Measurements from ENCODE around the gene HTR3B. TPM values are rescaled to one million over a fixed set of nuclear protein-coding genes. Genes with fewer than 3 reads are reported as not detected.
"Not testable (repeated sequence)": the region's sequence is repeated elsewhere in the genome, so short reads cannot be mapped to it uniquely, and the experiment has no call there.

HTR3B gene, protein sequence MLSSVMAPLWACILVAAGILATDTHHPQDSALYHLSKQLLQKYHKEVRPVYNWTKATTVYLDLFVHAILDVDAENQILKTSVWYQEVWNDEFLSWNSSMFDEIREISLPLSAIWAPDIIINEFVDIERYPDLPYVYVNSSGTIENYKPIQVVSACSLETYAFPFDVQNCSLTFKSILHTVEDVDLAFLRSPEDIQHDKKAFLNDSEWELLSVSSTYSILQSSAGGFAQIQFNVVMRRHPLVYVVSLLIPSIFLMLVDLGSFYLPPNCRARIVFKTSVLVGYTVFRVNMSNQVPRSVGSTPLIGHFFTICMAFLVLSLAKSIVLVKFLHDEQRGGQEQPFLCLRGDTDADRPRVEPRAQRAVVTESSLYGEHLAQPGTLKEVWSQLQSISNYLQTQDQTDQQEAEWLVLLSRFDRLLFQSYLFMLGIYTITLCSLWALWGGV
- under 1 TPM; 0.12 to 0.15 (median 0.14) TPM for polyA plus RNA-seq (ENCODE audit: insufficient read depth in 1 of 5, insufficient read length in 5 of 5, low replicate concordance in 1 of 5)
- long read RNA-seq, donor 1, result 0 reads
- long read RNA-seq, donor 2, result 0 reads
- long read RNA-seq, donor 3, result 0 reads
- long read RNA-seq, donor 4, result 0 reads
- long read RNA-seq, donor 5, result 0 reads
- long read RNA-seq, donor 6, result 0 reads
- long read RNA-seq, donor 7, result 0 reads
- long read RNA-seq, donor 8, result 0 reads

DNA sequence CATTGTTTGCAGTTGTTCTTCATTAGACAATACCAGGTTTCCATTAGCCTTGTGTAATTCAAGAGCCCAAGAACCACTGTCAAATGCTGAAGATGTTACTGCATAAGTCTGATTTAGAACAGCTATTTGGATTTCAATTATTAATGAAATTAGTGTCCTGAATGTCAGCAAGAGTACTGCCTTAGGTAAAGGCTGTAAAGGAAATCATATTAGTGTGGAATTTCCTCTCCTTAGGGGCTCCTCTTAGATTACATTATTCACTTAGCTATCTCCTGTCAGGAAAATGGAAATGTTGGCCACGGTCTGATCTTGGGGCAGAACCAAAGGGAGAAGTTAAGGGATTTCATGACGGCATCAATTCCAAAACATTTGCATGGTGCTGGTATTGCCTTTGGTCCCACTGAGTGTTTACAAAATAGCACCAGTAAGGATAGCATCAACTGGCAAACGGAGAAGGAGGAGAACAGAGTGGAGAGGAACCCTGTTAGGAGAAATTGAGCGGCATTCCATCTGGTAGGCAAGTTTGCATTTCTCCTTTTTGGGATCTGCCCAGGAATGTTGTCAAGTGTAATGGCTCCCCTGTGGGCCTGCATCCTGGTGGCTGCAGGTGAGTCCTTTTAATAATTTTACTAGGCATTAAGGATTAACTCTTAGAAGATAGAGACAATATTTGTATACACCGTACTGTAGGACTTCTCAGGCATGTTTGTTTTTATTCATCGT, at the start of gene HTR3B:
TSS of gene HTR3B (plus strand) at position 418 of the 723 bp plus-strand sequence. CDS start at position 556, 138 bp downstream.
- DNase-seq, result no peak

DNA sequence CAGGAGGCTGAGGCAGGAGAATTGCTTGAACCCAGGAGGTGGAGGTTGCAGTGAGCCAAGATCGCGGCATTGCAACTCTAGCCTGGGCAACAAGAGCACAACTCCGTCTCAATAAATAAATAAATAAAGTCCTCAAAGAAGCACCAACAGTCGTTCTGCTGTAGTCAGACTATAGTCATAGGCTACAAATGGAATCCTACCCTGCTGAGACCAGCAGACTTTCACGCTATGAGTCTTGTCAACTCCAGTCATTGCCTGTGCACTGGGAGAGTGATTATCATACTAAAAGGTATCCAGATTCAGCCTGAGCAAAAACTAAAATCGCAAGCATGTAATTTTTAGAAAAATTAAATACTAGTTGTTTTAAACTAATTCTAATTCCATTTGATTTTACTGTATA, 48.8 kb upstream of the HTR3B start:
- DNase-seq, result no peak

DNA sequence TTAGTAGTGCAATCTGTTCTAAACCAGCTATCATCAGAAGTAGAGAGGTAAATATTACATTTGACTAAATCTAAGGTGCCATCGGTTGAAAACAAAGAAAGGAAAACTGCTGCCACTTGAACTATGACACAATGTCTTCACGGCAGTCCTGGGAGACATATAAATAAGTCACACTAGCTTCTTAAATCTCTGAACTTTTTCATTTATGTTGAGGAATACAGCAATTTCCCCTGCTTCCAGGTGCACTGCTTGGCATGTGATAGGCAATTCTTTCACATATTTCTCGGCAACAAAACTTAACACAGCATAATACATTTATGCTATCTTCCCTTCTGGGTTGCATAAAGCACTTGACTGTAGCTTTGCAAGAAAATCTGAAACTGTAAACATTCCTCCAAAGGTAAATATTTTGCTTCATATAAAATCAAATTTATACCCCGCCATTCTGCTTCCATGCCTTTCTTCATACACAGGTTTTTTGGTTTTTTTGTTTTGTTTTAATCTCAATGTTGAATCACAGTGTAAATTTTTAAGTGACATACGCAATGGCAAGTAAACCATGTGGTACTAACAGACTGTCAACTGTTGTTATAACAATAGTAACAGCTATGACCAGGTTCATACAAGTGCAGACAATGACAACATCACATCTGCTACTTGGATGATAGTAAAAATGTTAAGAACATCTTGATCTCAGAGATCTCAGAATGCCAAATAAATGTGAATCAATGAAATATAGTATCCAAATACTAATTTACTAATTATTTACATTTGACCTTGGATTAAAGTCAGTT, 47.4 kb upstream of the HTR3B start:
- DNase-seq, result no peak

DNA sequence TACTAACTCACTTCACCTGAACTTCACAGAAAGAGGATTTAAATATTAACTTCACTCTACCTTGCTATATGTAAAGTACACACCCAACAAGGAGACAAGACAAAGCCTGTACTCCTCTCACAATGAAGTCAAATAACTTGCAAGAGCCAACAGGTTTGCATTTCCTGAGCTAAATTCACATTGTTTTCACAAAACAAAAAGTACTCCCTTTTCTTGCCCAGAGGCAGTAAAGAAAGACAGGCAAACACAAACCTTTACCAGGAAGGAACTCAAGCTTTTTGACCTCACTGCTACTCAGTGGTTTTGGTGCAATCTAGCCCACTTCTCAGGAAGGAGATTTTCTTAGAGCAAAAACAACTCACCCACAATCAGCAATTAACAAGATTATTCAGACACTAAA, 44.9 kb upstream of the HTR3B start:
- DNase-seq, result no peak

DNA sequence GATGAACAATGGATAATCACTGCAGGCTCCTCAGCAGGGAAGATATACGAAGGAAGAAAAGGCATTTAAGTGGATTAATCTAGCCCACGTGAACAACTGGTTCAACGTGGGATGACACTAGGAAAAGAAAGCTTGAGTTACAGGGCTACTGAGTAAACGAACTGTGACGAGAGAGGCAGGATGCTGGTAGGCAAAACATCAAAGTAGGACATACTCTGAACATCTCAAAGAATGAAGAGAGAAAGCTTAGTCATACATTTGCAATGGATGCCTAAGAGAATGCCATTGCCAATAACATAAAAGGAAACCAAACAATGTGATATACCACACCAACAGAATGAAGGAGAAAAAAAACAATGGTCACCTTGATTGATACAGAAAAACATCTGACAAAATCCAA, 42.2 kb upstream of the HTR3B start:
- no peak for DNase-seq

DNA sequence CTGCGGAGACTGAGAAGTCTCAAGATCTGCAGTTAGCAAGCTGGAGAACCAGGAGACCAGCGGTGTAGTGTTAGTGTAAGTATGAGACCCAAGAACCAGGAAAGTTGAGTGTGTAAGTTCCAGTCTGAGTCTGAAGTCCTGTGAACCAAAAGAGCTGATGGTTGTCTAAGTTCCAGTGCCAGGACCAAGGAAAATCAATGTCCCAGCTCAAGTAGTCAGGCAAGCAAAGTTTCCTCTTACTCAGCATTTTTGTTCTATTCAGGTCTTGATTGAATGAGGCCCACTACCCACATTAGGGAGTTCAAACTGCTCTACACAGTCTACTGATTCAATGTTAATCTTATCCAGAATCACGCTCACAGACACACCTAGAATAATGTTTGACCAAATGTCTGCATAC, 40.2 kb upstream of the HTR3B start:
- no peak for DNase-seq

DNA sequence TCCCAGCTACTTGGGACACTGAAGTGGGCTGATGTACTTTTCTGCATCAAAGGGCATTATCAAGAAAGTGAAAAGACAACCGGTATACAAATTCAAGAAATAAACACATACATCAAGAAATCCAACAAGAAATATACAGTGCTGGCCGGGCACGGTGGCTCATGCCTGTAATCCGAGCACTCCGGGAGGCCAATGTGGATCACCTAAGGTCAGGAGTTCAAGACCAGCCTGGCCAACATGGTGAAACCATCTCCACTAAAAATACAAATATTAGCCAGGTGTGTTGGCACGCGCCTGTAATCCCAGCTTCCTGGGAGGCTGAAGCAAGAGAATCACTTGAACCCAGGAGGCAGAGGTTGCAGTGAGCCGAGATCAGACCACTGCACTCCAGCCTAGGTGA, 38.7 kb upstream of the HTR3B start:
- no peak for DNase-seq

DNA sequence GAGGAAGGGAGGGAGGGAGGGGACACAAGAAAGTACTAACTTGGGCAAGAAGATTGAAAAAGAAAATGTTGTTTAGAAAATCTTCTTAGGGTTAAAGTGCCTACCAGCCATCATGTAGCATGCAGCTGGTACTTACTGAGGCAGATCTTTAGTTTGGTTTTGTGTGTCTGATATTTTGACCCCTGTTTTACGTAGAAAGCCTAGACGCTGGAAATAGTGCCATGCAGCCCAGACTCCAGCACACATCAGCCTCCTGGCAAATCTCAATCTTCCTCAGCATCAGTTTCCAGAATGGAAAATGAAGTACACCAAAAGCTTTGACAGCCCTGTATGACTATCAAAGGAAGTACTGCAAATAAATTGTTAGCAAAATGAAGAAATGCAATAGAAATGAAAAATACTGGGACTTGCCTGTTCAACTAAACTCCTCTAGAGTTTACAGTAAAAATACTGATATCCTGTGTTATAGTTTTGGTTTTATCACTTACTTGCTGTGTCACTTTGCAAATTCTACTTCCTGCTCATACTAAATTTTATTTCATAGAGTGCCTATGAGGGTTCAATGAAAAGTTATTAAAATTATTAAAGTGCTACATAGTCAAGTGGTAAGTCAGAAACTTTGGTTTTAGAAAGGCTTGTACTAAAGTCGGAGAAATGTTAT, 36.6 kb upstream of the HTR3B start:
- no peak for DNase-seq

DNA sequence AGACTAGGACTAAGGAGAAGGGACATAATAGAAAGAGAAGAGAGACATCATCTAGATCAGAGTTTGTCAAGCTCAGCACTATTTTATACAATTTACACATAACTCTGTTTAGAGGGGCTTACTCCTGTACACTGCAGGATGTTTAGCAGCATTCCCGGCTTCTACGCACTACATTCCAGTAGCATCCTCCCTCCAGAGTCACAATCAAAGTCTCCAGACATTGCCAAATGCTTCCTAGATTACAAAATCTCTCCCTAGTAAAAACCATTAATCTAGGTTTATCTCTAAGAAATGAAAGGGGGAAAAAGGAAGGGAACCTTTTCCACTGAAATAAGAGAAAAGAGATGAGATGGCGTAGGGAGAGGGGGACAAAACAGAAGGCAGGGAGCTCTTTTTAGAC, 33.3 kb upstream of the HTR3B start:
- DNase-seq, result no peak

DNA sequence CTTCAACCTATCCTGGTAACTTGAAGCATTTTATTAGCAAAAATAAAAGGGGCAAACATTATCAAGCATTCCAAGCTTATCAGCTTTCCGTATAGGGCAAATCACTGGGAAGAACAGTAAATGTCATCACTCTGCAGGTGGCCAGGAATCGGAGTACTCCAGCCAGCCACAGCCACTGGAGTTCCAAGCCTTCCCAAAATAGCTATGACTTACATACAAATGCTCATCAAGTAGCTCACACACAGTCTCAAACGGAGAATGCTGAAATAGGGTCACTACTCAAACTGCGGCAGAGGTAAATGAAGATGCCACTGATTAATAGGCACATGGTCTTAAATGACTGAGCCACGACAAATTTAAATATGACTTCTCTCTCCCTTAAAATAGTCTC, 31.4 kb upstream of the HTR3B start:
- no peak for DNase-seq

DNA sequence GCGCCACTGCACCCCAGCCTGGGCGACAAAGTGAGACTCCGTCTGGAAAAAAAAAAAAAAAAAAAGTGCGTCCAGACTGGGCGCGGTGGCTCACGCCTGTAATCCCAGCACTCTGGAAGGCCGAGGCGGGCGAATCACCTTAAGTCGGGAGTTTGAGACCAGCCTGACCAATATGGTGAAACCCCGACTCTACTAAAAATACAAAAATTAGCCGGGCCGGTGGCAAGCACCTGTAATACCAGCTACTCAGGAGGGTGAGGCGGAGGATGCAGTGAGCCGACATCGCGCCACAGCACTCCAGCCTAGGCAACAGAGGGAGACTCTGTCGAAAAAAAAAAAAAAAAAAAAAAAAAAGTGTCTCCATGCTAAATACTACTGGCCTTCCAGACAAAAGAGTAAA, 30.5 kb upstream of the HTR3B start:
- DNase-seq, result no peak

DNA sequence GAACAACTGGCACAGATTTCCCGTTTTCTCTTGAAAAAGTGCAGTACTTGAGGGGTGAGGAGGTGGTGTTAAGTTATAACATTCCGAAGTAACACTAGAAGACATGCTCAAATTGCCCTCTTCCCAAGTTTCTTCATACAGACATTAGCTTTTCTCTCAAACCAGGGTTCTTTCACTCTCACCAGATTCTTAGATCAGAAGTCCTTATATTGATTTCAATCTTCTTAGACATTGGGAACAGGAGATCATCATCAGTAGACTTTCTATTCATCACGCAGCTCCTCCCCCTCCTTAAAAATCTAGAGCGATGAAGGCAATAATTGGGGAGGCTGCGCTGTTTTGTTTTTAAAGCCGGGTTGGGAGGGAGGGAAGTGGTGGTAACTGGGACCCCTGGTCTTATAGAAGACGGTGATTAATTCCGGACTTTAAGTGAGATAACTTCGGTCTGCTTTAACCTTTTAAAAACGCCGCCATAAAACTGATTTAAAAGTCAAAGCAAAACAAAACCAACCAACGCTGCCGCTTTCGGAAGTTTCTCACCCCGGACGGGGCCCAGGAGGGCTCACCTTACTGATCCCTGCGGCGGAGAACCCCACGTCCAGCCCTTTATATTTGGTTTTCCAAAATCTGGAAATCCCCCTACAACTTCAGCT, 29.9 kb upstream of the HTR3B start:
- DNase-seq, result peak; percentile 25 to 41

DNA sequence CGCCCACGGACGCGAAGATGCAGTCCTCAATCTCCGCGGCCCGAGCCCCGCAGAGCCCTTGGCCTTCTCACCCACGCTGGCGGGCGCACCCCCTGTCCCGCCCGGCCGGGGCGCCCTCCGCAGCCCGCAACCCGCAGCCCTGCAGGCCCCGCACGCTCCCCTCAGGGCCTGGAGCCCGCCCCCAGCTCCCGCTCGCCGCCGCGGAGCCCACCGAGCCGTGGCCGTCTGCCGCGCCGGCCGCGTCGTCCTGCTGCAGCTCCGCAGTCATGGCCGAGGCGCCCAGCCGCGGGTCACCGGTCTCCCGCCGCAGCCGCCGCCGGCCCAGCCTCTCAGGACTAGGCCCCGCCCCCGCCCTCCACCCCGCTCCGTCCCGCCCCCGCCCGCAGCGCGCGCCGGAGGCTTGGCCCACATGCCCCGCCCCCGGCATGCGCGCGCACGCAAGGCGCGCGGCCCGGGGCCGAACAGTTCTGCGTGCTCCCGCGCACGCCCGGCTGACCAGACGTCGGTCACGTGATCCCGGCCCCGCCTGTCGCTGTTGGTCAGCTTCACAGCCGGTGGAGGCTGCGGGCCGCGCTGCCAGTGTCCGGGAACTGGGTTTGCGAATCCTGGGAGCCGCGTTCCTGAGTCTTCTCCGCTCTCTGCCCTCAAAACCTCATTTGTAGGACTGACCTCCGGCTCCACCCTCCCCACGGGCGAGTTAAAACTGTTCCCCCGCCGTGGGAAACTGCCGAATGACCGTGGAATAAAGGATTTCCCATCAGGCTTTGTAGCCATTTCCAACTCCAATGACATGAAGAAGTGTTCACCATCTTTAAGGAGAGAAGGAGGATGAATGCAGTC, 29.1 kb upstream of the HTR3B start, which contains the start of gene USP28:
TSS of gene USP28 (minus strand) at position 339 of the 840 bp plus-strand sequence. CDS start at position 268, 71 bp downstream.
- DNase-seq, result peak; percentile 98

DNA sequence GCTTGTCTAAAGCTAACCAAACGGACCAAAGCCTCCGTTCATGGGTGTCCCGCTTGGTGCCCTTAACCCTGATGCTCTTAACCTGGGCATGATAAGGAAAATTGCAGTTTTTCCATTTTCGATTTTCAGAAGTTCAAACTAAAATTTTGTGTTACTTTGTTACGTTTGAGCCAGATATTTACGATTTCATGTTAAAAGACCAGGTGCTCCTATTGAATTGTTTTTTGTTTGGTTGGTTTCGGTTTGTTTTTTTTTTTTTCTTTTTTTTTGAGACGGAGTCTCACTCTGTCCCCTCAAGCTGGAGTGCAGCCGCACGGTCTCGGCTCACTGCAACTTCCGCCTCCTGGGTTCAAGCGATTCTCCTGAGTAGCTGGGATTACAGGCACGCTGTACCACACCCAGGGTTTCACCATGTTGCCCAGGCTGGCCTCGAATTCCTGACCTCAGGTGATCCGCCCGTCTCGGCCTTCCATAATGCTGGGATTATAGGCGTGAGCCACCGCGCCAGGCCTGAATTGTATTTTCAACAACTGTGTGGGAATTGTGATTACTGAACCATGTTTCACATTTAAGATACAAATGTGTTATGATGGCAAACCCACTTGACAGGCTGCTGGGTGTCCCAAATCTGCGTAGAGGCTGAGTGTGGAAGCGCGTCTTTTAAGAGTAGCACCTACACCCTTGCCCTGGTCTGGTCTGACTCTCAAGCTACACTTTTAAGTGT, 28.4 kb upstream of the HTR3B start:
- DNase-seq, result no peak

DNA sequence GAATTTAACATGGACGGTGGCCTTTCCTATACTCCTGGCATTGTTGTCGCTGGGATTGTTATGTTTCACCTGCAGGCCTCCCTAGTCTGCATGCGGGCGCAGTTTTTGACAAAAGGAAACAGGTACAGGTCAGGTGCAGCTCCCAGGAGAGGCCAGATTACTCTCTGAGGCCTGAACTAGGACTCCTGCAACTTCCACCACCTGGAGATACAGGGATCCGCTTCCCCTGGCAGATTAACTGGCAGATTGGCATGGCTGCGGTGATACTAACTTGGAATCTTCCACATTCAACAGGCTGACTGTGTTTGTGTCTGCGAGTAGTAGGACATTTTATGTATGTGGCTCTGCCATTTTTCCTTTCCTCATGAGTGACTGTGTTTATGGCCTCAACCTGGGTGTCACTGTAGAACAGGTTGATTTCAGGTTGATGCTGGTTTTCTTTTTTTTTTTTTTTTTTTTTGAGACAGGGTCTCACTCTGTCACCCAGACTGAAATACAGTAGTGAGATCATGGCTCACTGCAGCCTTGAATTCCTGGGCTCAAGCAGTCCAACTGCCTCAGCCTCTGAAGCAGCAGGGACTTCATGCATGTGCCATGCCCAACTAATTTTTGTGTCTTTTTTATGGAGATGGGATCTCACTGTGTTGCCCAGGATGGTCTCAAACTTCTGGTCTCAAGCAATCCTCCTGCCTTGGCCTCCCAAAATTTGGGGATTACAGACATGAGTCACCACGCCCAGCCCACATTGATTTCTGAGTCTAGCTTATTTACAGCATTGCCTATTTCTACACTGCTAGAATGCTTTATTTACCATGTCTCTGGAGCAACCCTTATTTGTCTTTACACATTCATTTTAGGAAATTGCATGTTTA, 27.6 kb upstream of the HTR3B start:
- no peak for DNase-seq

DNA sequence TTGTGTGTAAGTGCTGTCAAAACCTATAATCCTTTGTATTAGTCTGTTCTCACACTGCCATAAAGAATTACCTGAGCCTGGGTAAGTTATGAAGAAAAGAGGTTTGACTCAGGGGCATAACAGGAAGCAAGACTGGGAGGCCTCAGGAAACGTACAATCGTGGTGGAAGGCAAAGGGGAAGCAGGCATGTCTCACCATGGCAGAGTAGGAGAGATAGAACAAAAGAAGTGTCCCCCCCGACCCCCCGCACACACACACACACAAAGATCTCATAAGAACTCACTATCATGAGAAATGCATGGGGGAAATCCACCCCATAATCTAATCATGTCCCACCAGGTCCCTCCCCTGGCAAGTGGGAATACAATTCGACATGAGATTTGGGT, 26.9 kb upstream of the HTR3B start:
- no peak for DNase-seq

DNA sequence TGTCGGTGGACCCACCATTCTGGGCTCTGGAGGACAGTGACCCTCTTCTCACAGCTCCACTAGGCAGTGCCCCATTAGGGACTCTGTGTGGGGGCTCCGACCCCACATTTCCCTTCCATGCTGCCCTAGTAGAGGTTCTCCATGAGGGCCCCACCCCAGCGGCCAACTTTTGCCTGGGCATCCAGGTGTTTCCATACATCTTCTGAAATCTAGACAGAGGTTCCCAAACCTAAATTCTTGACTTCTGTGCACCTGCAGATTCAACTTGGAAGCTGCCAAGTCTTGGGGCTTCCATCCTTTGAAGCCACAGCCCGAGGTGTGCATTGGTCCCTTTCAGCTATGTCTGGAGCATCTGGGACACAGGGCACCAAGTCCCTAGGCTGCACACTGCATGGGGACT, 25.1 kb upstream of the HTR3B start:
- DNase-seq, result not testable (repeated sequence)

DNA sequence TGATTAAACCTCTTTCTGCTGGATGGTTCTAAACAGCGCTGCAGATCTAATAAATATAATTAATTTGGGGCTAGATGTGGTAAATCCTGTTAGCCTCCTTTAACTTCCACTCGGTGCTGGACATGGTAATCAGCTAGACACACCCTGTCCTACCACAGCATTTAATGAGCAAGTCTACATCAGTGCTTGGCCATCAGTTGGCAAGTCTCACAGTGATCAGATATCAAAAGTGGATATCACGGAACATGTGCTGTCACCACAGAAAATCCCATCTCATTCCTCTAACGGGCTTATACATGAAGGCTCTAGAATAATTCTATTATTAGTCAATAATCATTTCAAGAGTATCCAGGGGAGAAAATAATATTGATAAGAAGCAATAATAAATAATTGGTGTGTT, 23.6 kb upstream of the HTR3B start:
- DNase-seq, result no peak

Data from right lung (tissue), 10 donors.